ENCODE data around the gene RGS6. TPM values are rescaled to one million over a fixed set of nuclear protein-coding genes. Genes with fewer than 3 reads are reported as not detected.

Gene RGS6
- total and polyA plus RNA-seq, 2 experiments from 2014 or later, result 0.86 to 0.95 TPM

GRCh38 chr14:72380456-72380855 lies 448.2 kb downstream of the RGS6 start:
- Histone ChIP-seq H3K36me3 (no peaks in the 10 kb centered on the region), H3K4me3 (no peak overlapping the region), H3K4me1 (ENCODE audit: low read depth) (no peaks in the 10 kb centered on the region), H3K9me3 (ENCODE audit: low read depth) (no peaks in the 10 kb centered on the region), H3K27me3 (no peaks in the 10 kb centered on the region), H3K27ac (no peak overlapping the region)
- TF ChIP-seq CTCF (IDR thresholded peaks at IDR 0.05; ENCODE audit: low read depth, low read length), result no peak
- DNase-seq (ENCODE audit: low read depth in 1 of 2, low spot score in 1 of 2), result no peak

- Histone ChIP-seq H3K36me3 (no peaks in the 10 kb centered on the region), H3K9me3 (ENCODE audit: low read depth) (no peaks in the 10 kb centered on the region), H3K27me3 (no peaks in the 10 kb centered on the region), H3K27ac (no peak overlapping the region), H3K4me1 (ENCODE audit: low read depth) (no peaks in the 10 kb centered on the region), H3K4me3 (no peak overlapping the region)
- no peak for TF ChIP-seq CTCF (IDR thresholded peaks at IDR 0.05; ENCODE audit: low read depth, low read length)
- DNase-seq (ENCODE audit: low read depth in 1 of 2, low spot score in 1 of 2), result no peak
These were observed 451.6 kb downstream of the RGS6 start for GRCh38 chr14:72383865-72384264.

GRCh38 chr14:72387726-72388125 lies 455.5 kb downstream of the RGS6 start:
- no peak for TF ChIP-seq CTCF (IDR thresholded peaks at IDR 0.05; ENCODE audit: low read depth, low read length)

GRCh38 chr14:72389200-72389599 lies 457.0 kb downstream of the RGS6 start:
- Histone ChIP-seq H3K27me3 (no peaks in the 10 kb centered on the region), H3K9me3 (ENCODE audit: low read depth) (no peaks in the 10 kb centered on the region), H3K36me3 (no peaks in the 10 kb centered on the region), H3K4me1 (ENCODE audit: low read depth) (no peaks in the 10 kb centered on the region), H3K27ac (no peak overlapping the region), H3K4me3 (no peak overlapping the region)
- no peak for TF ChIP-seq CTCF (IDR thresholded peaks at IDR 0.05; ENCODE audit: low read depth, low read length)
- DNase-seq (ENCODE audit: low read depth in 1 of 2, low spot score in 1 of 2), result no peak

More at GRCh38 chr14:72387726-72388125, 455.5 kb downstream of the RGS6 start:
- no peaks in the 10 kb centered on the region for H3K36me3 ChIP-seq
- no peak for DNase-seq (ENCODE audit: low read depth in 1 of 2, low spot score in 1 of 2)
- no peaks in the 10 kb centered on the region for H3K4me1 ChIP-seq (ENCODE audit: low read depth)
- no peaks in the 10 kb centered on the region for H3K27me3 ChIP-seq
- no peak overlapping the region for H3K27ac ChIP-seq
- H3K4me3 ChIP-seq, result no peak overlapping the region
- no peaks in the 10 kb centered on the region for H3K9me3 ChIP-seq (ENCODE audit: low read depth)

- Histone ChIP-seq H3K36me3 (no peaks in the 10 kb centered on the region), H3K4me3 (no peak overlapping the region), H3K27me3 (no peaks in the 10 kb centered on the region), H3K4me1 (ENCODE audit: low read depth) (no peaks in the 10 kb centered on the region), H3K9me3 (ENCODE audit: low read depth) (no peaks in the 10 kb centered on the region), H3K27ac (no peak overlapping the region)
- no peak for DNase-seq (ENCODE audit: low read depth in 1 of 2, low spot score in 1 of 2)
- TF ChIP-seq CTCF (IDR thresholded peaks at IDR 0.05; ENCODE audit: low read depth, low read length), result no peak
These were observed 468.9 kb downstream of the RGS6 start for GRCh38 chr14:72401101-72401625.

All from cardiac muscle cell (in vitro differentiated cells and primary cell).